Measurements from ENCODE around the gene LYZL6. TPM values are rescaled to one million over a fixed set of nuclear protein-coding genes. Genes with fewer than 3 reads are reported as not detected.

LYZL6 gene
- not detected for total RNA-seq

- H3K4me3 ChIP-seq = no peak within 1 kb of the TSS
- H3K27me3 ChIP-seq = no peaks in the 10 kb centered on the region
- H3K4me1 ChIP-seq = no peaks in the 10 kb centered on the region
- DNase-seq (ENCODE audit: low spot score) = no peak
- H3K27ac ChIP-seq = no peak within 1 kb of the TSS
- no peak for TF ChIP-seq CTCF (IDR thresholded peaks at IDR 0.05)
- H3K36me3 ChIP-seq = no peaks in the 10 kb centered on the region
- no peaks in the 10 kb centered on the region for H3K9me3 ChIP-seq
Observed at GRCh38 chr17:35943537-35943936, at the start of gene LYZL6. LYZL6 (minus strand) TSS chr17:35943713; CDS start chr17:35939356, 4,357 bp downstream.

- H3K36me3 ChIP-seq = no peaks in the 10 kb centered on the region
- no peaks in the 10 kb centered on the region for H3K4me1 ChIP-seq
- no peak overlapping the region for H3K27ac ChIP-seq
- DNase-seq (ENCODE audit: low spot score) = no peak
- TF ChIP-seq CTCF (IDR thresholded peaks at IDR 0.05) = no peak
- H3K4me3 ChIP-seq = no peak overlapping the region
- H3K27me3 ChIP-seq = no peaks in the 10 kb centered on the region
- peaks cover 0 to 19% of the 10 kb centered on the region in 2 donors for H3K9me3 ChIP-seq
Observed at GRCh38 chr17:35991075-35991474, 47.6 kb upstream of the LYZL6 start.

GRCh38 chr17:35988164-35988563, 44.7 kb upstream of the LYZL6 start:
- H3K27me3 ChIP-seq = no peaks in the 10 kb centered on the region
- no peaks in the 10 kb centered on the region for H3K36me3 ChIP-seq
- H3K4me3 ChIP-seq = no peak overlapping the region
- H3K4me1 ChIP-seq = no peaks in the 10 kb centered on the region
- no peak for TF ChIP-seq CTCF (IDR thresholded peaks at IDR 0.05)
- no peak for DNase-seq (ENCODE audit: low spot score)
- H3K9me3 ChIP-seq = peaks cover 0 to 13% of the 10 kb centered on the region in 2 donors
- no peak overlapping the region for H3K27ac ChIP-seq

- Histone ChIP-seq H3K4me1 (no peaks in the 10 kb centered on the region), H3K27ac (no peak within 1 kb of the TSS), H3K36me3 (no peaks in the 10 kb centered on the region), H3K27me3 (no peaks in the 10 kb centered on the region), H3K9me3 (peaks cover 0 to 13% of the 10 kb centered on the region in 2 donors), H3K4me3 (no peak within 1 kb of the TSS)
- no peak for TF ChIP-seq CTCF (IDR thresholded peaks at IDR 0.05)
- no peak for DNase-seq (ENCODE audit: low spot score)
Observed at GRCh38 chr17:35986643-35987042, 43.1 kb upstream of the LYZL6 start, which contains the start of gene CCL14. CCL14 (minus strand) TSS chr17:35986729; CDS start chr17:35986649, 80 bp downstream.

- no peak for DNase-seq (ENCODE audit: low spot score)
- Histone ChIP-seq H3K27ac (no peak overlapping the region), H3K36me3 (no peaks in the 10 kb centered on the region), H3K9me3 (peaks cover 0 to 8% of the 10 kb centered on the region in 2 donors), H3K4me1 (no peaks in the 10 kb centered on the region), H3K27me3 (no peaks in the 10 kb centered on the region), H3K4me3 (no peak overlapping the region)
- TF ChIP-seq CTCF (IDR thresholded peaks at IDR 0.05) = no peak
Observed at GRCh38 chr17:35984140-35984539, 40.6 kb upstream of the LYZL6 start.

Data from right atrium auricular region (tissue), 2 donors.